ENCODE measurements around the gene GNGT2.

GNGT2 gene

DNA sequence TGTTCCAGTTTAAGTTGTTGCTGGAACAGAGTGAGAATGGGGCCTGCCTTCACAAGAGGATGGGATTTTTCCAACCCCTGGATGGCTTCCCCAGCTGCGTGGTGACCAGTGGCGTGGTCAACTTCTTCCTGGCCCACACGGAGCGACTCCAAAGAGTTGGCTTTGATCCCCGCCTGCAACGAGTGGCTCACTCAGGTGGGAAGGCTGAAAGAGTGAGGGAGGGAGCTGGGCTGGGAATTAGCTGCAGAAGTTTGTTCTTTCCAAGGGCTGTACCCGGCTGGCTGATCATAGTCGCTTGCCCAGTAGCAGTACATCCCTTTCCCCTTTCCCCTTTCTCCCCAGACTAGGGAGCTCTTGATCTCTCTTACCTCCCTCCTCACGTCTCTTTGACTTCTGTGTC lies 41.7 kb downstream of the GNGT2 start:
- no peak for DNase-seq (ENCODE audit: low spot score)

DNA sequence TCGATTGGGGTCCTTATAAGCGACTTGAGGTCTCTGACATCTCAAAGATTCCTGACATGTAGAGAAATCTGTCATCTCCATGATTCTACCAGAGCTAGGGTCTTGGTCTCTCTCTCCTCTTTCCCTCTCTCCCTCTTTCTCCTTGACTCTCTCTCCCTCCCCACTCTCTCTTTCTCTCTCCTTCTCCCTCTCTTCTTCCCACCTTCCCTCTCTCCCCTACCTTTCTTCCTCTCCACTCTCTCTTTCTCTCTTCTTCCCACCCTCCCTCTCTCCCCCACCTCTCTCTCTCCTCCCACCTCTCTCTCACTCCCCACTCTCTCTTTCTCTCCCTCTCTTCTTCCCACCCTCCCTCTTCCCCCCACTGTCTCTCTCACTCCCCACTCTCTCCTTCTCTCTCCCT lies 45.2 kb downstream of the GNGT2 start:
- no peak for DNase-seq (ENCODE audit: low spot score)

DNA sequence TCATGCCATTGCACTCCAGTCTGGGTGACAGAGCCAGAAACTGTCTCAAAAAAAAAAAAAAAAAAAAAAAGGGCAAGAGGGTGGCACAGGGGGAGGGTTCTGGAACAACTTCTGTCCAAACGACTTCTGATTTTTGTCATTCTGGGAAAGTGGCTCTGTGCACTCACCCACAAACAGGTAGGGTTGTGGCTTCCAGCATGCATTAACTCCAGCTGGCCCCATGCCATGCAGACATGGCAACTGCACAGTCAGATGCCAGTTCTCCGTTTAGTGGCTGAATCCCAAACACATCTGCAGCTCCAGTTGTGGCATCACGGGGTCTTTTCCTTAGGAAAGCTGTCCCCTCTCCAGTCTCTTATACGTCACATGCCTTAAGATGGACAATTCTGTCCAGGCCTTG lies 47.5 kb downstream of the GNGT2 start:
- DNase-seq (ENCODE audit: low spot score) = no peak

DNA sequence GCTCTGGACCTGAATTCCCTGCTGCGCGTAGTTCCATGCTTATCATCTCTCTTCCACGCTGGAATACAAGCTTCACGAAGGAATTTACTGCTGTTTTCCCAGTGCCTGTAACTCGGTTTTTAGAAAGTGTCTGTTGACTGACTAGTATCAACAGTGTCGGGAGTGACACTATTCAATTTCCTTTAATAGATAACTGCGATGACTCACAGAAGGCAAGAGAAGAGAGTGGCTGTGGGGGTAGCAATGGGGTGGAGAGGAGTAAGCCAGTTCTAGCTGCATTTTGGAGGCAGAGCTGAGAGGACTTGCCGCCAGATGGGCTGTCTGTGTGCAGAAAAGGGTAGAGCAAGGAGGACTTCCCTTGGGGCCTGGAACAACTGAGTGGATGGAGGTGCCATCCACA lies 52.6 kb downstream of the GNGT2 start:
- no peak for DNase-seq (ENCODE audit: low spot score)

DNA sequence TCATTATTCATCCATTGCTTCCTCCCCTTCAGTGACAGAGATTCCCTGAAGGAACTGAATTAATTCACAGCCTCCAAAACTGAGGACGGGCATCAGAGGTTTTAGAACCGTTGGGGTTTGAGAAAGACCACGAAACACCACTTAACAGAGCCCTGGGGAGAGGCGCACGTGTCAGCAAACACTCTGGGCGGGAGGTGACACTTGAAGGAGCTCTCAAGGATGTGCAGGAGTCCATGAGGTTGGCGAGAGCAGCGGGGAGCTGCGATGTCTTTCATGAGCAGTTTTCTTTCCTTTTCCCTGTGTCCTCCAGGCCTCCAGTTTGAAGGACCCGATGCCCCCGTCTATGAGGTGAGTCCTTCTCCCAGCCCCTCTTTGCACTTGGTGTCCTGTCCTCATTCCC lies 54.1 kb downstream of the GNGT2 start:
- DNase-seq (ENCODE audit: low spot score) = no peak
